ENCODE data around the gene PRIMA1.

PRIMA1 gene

DNA sequence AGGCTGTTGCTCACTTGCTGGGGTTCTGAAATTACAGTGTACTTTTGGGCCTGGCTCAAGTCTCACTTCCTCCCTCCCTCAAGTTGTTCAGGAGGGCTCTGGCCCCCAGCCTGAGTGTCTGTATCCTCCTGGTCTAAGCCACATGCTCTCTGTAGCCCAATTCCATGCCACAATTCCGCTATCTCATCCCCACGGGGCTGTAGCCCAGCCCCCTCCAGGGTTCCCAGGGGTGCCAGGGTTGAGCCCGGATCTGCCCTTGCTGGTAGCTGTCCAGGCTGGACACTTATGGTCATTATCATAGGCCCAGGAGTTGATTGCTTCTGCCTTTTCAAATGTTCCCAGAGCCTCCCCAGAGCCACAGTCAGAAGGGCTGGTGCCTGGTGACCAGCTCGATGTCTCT, 65.3 kb downstream of the PRIMA1 start:
- no peaks in the 10 kb centered on the region for H4K20me1 ChIP-seq (ENCODE audit: control insufficient read depth, insufficient read depth, low read depth, low read length)
- H3K9me3 ChIP-seq (ENCODE audit: control insufficient read depth, insufficient read depth, low read length), result no peaks in the 10 kb centered on the region
- H3K4me3 ChIP-seq (ENCODE audit: low read length), result no peak overlapping the region
- H3K4me1 ChIP-seq (ENCODE audit: control insufficient read depth, low read length), result no peaks in the 10 kb centered on the region
- no peaks in the 10 kb centered on the region for H3K36me3 ChIP-seq (ENCODE audit: control insufficient read depth, low read length)
- H3K27me3 ChIP-seq (ENCODE audit: control insufficient read depth, low read length), result no peaks in the 10 kb centered on the region
- H3K27ac ChIP-seq (ENCODE audit: low read depth, low read length), result no peak overlapping the region
- no peaks in the 10 kb centered on the region for H3F3A ChIP-seq (ENCODE audit: control insufficient read depth, insufficient read depth)
- TF ChIP-seq EZH2phosphoT487 (IDR thresholded peaks at IDR 0.05; ENCODE audit: borderline replicate concordance, low read length), result no peak
- TF ChIP-seq, protein P1, sequence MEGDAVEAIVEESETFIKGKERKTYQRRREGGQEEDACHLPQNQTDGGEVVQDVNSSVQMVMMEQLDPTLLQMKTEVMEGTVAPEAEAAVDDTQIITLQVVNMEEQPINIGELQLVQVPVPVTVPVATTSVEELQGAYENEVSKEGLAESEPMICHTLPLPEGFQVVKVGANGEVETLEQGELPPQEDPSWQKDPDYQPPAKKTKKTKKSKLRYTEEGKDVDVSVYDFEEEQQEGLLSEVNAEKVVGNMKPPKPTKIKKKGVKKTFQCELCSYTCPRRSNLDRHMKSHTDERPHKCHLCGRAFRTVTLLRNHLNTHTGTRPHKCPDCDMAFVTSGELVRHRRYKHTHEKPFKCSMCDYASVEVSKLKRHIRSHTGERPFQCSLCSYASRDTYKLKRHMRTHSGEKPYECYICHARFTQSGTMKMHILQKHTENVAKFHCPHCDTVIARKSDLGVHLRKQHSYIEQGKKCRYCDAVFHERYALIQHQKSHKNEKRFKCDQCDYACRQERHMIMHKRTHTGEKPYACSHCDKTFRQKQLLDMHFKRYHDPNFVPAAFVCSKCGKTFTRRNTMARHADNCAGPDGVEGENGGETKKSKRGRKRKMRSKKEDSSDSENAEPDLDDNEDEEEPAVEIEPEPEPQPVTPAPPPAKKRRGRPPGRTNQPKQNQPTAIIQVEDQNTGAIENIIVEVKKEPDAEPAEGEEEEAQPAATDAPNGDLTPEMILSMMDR (IDR thresholded peaks at IDR 0.05; ENCODE audit: low read depth, low read length, poor library complexity, severe bottlenecking), result no peak
- H3K4me2 ChIP-seq (ENCODE audit: low read length), result no peak overlapping the region
- H3K79me2 ChIP-seq (ENCODE audit: control insufficient read depth, low read length), result no peaks in the 10 kb centered on the region
- H3K9me2 ChIP-seq (replicated peaks; ENCODE audit: control insufficient read depth, low read length), result no peaks in the 10 kb centered on the region

DNA sequence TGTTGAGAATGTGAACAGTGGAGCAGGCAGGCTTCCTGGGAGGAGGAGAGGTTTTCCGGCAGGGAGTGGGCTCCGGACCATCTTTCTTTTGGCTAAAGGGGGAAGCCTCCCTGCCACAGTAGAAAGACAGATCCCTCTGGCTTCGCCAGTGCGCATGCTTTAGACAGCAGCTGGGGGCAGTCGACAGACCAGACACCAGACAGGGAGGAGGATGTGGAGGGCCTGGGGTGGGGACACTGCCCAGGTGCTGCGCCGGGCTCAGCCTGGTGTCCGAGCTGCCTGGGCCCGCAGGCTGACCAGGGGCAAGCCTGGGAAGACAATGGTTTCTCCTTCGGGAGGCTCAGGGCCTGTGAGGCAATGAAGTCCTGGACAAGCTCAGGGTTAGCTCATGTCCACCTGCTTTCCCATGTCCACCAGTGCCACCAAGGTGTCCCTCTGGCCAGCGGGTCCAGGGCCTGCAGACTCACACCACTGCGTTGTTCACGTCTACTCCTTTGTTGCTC, 67.3 kb downstream of the PRIMA1 start:
- no peaks in the 10 kb centered on the region for H3K27me3 ChIP-seq (ENCODE audit: control insufficient read depth, low read length)
- H3K79me2 ChIP-seq (ENCODE audit: control insufficient read depth, low read length), result no peaks in the 10 kb centered on the region
- no peak overlapping the region for H3K27ac ChIP-seq (ENCODE audit: low read depth, low read length)
- H4K20me1 ChIP-seq (ENCODE audit: control insufficient read depth, insufficient read depth, low read depth, low read length), result no peaks in the 10 kb centered on the region
- no peak overlapping the region for H3K4me2 ChIP-seq (ENCODE audit: low read length)
- no peaks in the 10 kb centered on the region for H3K36me3 ChIP-seq (ENCODE audit: control insufficient read depth, low read length)
- H3K9me2 ChIP-seq (replicated peaks; ENCODE audit: control insufficient read depth, low read length), result no peaks in the 10 kb centered on the region
- H3K4me3 ChIP-seq (ENCODE audit: low read length), result no peak overlapping the region
- no peaks in the 10 kb centered on the region for H3F3A ChIP-seq (ENCODE audit: control insufficient read depth, insufficient read depth)
- no peak for TF ChIP-seq EZH2phosphoT487 (IDR thresholded peaks at IDR 0.05; ENCODE audit: borderline replicate concordance, low read length)
- TF ChIP-seq, protein P1 (IDR thresholded peaks at IDR 0.05; ENCODE audit: low read depth, low read length, poor library complexity, severe bottlenecking), result no peak
- H3K4me1 ChIP-seq (ENCODE audit: control insufficient read depth, low read length), result no peaks in the 10 kb centered on the region
- no peaks in the 10 kb centered on the region for H3K9me3 ChIP-seq (ENCODE audit: control insufficient read depth, insufficient read depth, low read length)

DNA sequence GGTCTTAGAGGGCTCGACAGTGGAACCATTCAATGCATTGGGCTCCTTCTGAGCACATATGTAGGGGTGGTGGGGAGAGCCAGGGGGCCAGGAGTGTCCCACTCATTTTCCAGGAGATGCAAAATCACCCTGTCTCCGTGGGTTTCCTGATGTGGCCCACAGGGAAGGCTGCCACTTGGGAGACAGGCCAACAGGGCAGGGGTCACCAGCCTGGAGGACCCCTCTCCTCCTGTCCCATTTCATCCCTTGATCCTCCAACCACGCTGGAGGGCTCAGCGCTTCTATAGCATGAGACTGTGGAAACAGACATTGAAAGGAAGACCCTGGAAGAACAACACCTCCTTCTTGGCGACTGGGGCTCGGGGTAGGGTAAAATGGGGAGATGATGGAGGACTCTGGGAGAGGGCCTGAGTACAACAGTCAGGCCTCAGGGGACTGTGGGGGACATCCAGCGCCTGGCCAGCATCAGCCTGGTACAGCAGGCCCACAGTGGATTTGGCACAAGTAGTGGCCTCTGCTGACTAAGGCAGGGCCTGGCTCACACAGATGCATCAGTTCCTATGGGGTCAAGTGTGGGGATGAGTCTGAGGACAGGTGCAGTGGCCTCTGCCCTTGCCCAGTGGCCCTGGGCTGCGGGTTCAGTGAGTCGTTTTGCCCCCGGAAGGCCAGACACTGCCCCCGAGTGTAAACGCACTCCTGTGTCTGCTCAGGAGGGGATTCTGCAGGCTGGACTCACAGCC, 68.0 kb downstream of the PRIMA1 start:
- Histone ChIP-seq H4K20me1 (ENCODE audit: control insufficient read depth, insufficient read depth, low read depth, low read length) (no peaks in the 10 kb centered on the region), H3F3A (ENCODE audit: control insufficient read depth, insufficient read depth) (no peaks in the 10 kb centered on the region), H3K4me3 (ENCODE audit: low read length) (no peak overlapping the region), H3K27ac (ENCODE audit: low read depth, low read length) (no peak overlapping the region), H3K27me3 (ENCODE audit: control insufficient read depth, low read length) (no peaks in the 10 kb centered on the region), H3K9me3 (ENCODE audit: control insufficient read depth, insufficient read depth, low read length) (no peaks in the 10 kb centered on the region), H3K79me2 (ENCODE audit: control insufficient read depth, low read length) (no peaks in the 10 kb centered on the region), H3K36me3 (ENCODE audit: control insufficient read depth, low read length) (no peaks in the 10 kb centered on the region), H3K4me2 (ENCODE audit: low read length) (no peak overlapping the region), H3K4me1 (ENCODE audit: control insufficient read depth, low read length) (no peaks in the 10 kb centered on the region), H3K9me2 (replicated peaks; ENCODE audit: control insufficient read depth, low read length) (no peaks in the 10 kb centered on the region)
- no peak for TF ChIP-seq EZH2phosphoT487 (IDR thresholded peaks at IDR 0.05; ENCODE audit: borderline replicate concordance, low read length)
- TF ChIP-seq, protein P1 (IDR thresholded peaks at IDR 0.05; ENCODE audit: low read depth, low read length, poor library complexity, severe bottlenecking), result no peak
